ENCODE results near the gene GPR62. TPM values are rescaled to one million over a fixed set of nuclear protein-coding genes. Genes with fewer than 3 reads are reported as not detected.
"Not testable (repeated sequence)": the region's sequence is repeated elsewhere in the genome, so short reads cannot be mapped to it uniquely, and the experiment has no call there.

Gene GPR62
- total RNA-seq, 1 donor from 2014 or later = not detected

- H3K9me3 Mint-ChIP-seq = no peaks in the 10 kb centered on the region
- H3K27ac Mint-ChIP-seq = no peak overlapping the region
- H3K36me3 Mint-ChIP-seq (ENCODE audit: low read depth) = peaks cover 5% of the 10 kb centered on the region
- peaks cover 30% of the 10 kb centered on the region for H3K4me1 Mint-ChIP-seq
- no peak for DNase-seq
- H3K4me3 Mint-ChIP-seq = no peak overlapping the region
- no peaks in the 10 kb centered on the region for H3K27me3 Mint-ChIP-seq
- intact Hi-C loops (cut with micrococcal nuclease) = no loop called here
Measured at GRCh38 chr3:51978143-51978502, 22.9 kb downstream of the GPR62 start.

GRCh38 chr3:51980253-51980652 is 25.1 kb downstream of the GPR62 start:
- H3K4me1 Mint-ChIP-seq = peaks cover 30% of the 10 kb centered on the region
- intact Hi-C loops (cut with micrococcal nuclease) = loop anchor here (10.0 kb wide), 1 partner anchor 295 kb away; the partner anchor contains the start of gene WDR82

GRCh38 chr3:51982352-51982837 is 27.2 kb downstream of the GPR62 start:
- intact Hi-C loops (cut with micrococcal nuclease) = loop anchor here (10.0 kb wide), 1 partner anchor 292 kb away; the partner anchor contains the start of gene WDR82
- no peaks in the 10 kb centered on the region for H3K27me3 Mint-ChIP-seq
- H3K4me3 Mint-ChIP-seq = peak overlapping the region; percentile 96
- DNase-seq = peak; percentile 78
- no peaks in the 10 kb centered on the region for H3K9me3 Mint-ChIP-seq
- peak overlapping the region; percentile 96 for H3K27ac Mint-ChIP-seq
- H3K36me3 Mint-ChIP-seq (ENCODE audit: low read depth) = peaks cover 7% of the 10 kb centered on the region
- H3K4me1 Mint-ChIP-seq = peaks cover 21% of the 10 kb centered on the region

More at GRCh38 chr3:51980253-51980652, 25.1 kb downstream of the GPR62 start:
- no peaks in the 10 kb centered on the region for H3K9me3 Mint-ChIP-seq
- H3K36me3 Mint-ChIP-seq (ENCODE audit: low read depth) = peaks cover 7% of the 10 kb centered on the region
- no peak overlapping the region for H3K4me3 Mint-ChIP-seq
- no peak for DNase-seq
- no peaks in the 10 kb centered on the region for H3K27me3 Mint-ChIP-seq
- H3K27ac Mint-ChIP-seq = no peak overlapping the region

- Mint-ChIP-seq H3K36me3 (ENCODE audit: low read depth) (peaks cover 7% of the 10 kb centered on the region), H3K27me3 (no peaks in the 10 kb centered on the region), H3K4me1 (peaks cover 20% of the 10 kb centered on the region), H3K9me3 (no peaks in the 10 kb centered on the region), H3K4me3 (peak within 1 kb of the TSS; percentile 96), H3K27ac (peak within 1 kb of the TSS; percentile 96)
- peak; percentile 95 for DNase-seq
- intact Hi-C loops (cut with micrococcal nuclease) = loop anchor here (1.0 to 10.0 kb wide), 4 partner anchors 8 to 292 kb away; partner anchors contain the start of genes ABHD14A, PARP3, RPL29 and WDR82
Measured at GRCh38 chr3:51982838-51983577, 27.8 kb downstream of the GPR62 start, which contains the start of gene ACY1. Gene ACY1 (plus strand): TSS chr3:51983535. CDS start chr3:51984065, 530 bp downstream.

GRCh38 chr3:51983578-51984268 is 28.5 kb downstream of the GPR62 start:
- no peaks in the 10 kb centered on the region for H3K27me3 Mint-ChIP-seq
- peaks cover 7% of the 10 kb centered on the region for H3K36me3 Mint-ChIP-seq (ENCODE audit: low read depth)
- peaks cover 20% of the 10 kb centered on the region for H3K4me1 Mint-ChIP-seq
- peak overlapping the region; percentile 96 for H3K4me3 Mint-ChIP-seq
- H3K9me3 Mint-ChIP-seq = no peaks in the 10 kb centered on the region
- no peak for DNase-seq
- H3K27ac Mint-ChIP-seq = peak overlapping the region; percentile 96
- intact Hi-C loops (cut with micrococcal nuclease) = loop anchor here (1.0 to 10.0 kb wide), 4 partner anchors 8 to 291 kb away; partner anchors contain the start of genes ABHD14A, PARP3, RPL29 and WDR82

- DNase-seq = no peak
- Mint-ChIP-seq H3K4me3 (peak overlapping the region; percentile 96), H3K27ac (peak overlapping the region; percentile 96), H3K27me3 (no peaks in the 10 kb centered on the region), H3K36me3 (ENCODE audit: low read depth) (peaks cover 7% of the 10 kb centered on the region), H3K4me1 (peaks cover 20% of the 10 kb centered on the region), H3K9me3 (no peaks in the 10 kb centered on the region)
- intact Hi-C loops (cut with micrococcal nuclease) = loop anchor here (10.0 kb wide), 1 partner anchor 291 kb away; the partner anchor contains the start of gene WDR82
Measured at GRCh38 chr3:51984269-51984647, 29.1 kb downstream of the GPR62 start.

- Mint-ChIP-seq H3K36me3 (ENCODE audit: low read depth) (peaks cover 7% of the 10 kb centered on the region), H3K4me3 (peak overlapping the region; percentile 59), H3K9me3 (no peaks in the 10 kb centered on the region), H3K27ac (peak overlapping the region; percentile 48), H3K4me1 (peaks cover 20% of the 10 kb centered on the region), H3K27me3 (no peaks in the 10 kb centered on the region)
- DNase-seq = no peak
- intact Hi-C loops (cut with micrococcal nuclease) = loop anchor here (10.0 kb wide), 1 partner anchor 290 kb away; the partner anchor contains the start of gene WDR82
Measured at GRCh38 chr3:51985063-51985462, 29.9 kb downstream of the GPR62 start.

- Mint-ChIP-seq H3K27ac (no peak overlapping the region), H3K4me1 (peaks cover 17% of the 10 kb centered on the region)
Measured at GRCh38 chr3:51986010-51986947, 31.1 kb downstream of the GPR62 start.

GRCh38 chr3:51987568-51987967 is 32.4 kb downstream of the GPR62 start:
- Mint-ChIP-seq H3K27me3 (no peaks in the 10 kb centered on the region), H3K36me3 (ENCODE audit: low read depth) (peaks cover 20% of the 10 kb centered on the region), H3K4me3 (no peak overlapping the region), H3K9me3 (no peaks in the 10 kb centered on the region), H3K27ac (no peak overlapping the region), H3K4me1 (peaks cover 13% of the 10 kb centered on the region)
- no peak for DNase-seq
- intact Hi-C loops (cut with micrococcal nuclease) = loop anchor here (10.0 kb wide), 1 partner anchor 287 kb away; the partner anchor contains the start of gene WDR82

More at GRCh38 chr3:51986010-51986947, 31.1 kb downstream of the GPR62 start:
- H3K9me3 Mint-ChIP-seq = no peaks in the 10 kb centered on the region
- intact Hi-C loops (cut with micrococcal nuclease) = loop anchor here (10.0 kb wide), 1 partner anchor 289 kb away; the partner anchor contains the start of gene WDR82
- no peaks in the 10 kb centered on the region for H3K27me3 Mint-ChIP-seq
- peaks cover 7% of the 10 kb centered on the region for H3K36me3 Mint-ChIP-seq (ENCODE audit: low read depth)
- H3K4me3 Mint-ChIP-seq = no peak overlapping the region
- DNase-seq = no peak

- peak overlapping the region; percentile 52 for H3K27ac Mint-ChIP-seq
- peaks cover 7% of the 10 kb centered on the region for H3K4me1 Mint-ChIP-seq
- H3K27me3 Mint-ChIP-seq = no peaks in the 10 kb centered on the region
- no peaks in the 10 kb centered on the region for H3K9me3 Mint-ChIP-seq
- no peak overlapping the region for H3K4me3 Mint-ChIP-seq
- DNase-seq = no peak
- intact Hi-C loops (cut with micrococcal nuclease) = loop anchor here (10.0 kb wide), 1 partner anchor 286 kb away; the partner anchor contains the start of gene WDR82
- H3K36me3 Mint-ChIP-seq (ENCODE audit: low read depth) = peaks cover 23% of the 10 kb centered on the region
Measured at GRCh38 chr3:51988286-51989146, 33.3 kb downstream of the GPR62 start.

GRCh38 chr3:51990501-51990971 is 35.4 kb downstream of the GPR62 start:
- Mint-ChIP-seq H3K4me1 (peaks cover 15% of the 10 kb centered on the region), H3K36me3 (ENCODE audit: low read depth) (peaks cover 43% of the 10 kb centered on the region)
- H3K4me3 Mint-ChIP-seq; H3K27ac Mint-ChIP-seq; DNase-seq; H3K27me3 Mint-ChIP-seq; intact Hi-C loops (cut with micrococcal nuclease); H3K9me3 Mint-ChIP-seq: not testable (repeated sequence)
